NAMALWA (cell line): ENCODE measurements around the gene PPFIA3.

ENCODE experiments used
- DNase-seq: peaks from one replicate; pipeline ENCODE4 v3.0.0-alpha.2; 2015; ENCODE audit warnings: low spot score

PPFIA3 gene

DNA sequence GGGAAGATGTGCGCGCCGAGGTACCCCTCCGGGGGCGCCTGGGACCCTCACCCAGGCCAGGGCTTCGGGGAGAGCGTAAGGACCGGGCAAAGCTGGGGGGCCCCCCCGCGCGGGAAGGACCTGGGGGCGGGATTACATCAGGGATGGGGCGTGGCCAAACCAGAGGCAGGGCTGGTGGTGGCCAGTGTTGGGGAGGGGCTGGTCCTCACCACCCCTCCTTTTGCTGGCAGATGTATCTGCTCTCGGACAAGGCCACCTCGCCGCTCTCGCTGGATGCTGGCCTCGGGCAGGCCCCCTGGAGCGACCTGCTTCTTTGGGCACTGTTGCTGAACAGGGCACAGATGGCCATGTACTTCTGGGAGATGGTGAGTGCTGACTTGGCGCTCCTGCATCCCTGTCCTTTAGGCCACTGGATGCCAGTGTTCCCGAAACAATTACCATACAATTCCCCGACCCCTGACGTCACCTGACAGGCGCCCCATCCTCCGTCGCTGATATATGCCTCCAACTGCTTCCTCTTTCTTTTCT, 63.6 kb downstream of the PPFIA3 start:
- no peak for DNase-seq

DNA sequence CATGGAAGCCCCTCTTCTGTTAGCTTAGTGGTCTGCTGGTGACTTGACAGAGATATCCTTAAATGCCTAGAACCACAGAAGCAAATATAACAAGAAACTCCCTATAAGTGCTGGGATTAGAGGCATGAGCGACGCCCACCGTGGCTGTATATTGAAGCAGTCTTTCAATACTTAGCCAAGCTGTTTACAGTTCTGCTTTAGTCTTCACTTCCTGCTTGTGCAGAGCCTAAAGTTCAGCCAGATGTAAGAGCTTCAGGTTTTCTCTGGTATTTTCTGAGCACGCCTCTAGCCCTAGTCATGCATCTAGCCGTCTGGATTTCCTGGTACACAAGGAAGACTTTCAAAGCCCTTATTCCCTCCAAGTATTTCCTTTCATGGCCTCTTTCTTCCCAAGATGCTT, 66.8 kb downstream of the PPFIA3 start:
- no peak for DNase-seq

DNA sequence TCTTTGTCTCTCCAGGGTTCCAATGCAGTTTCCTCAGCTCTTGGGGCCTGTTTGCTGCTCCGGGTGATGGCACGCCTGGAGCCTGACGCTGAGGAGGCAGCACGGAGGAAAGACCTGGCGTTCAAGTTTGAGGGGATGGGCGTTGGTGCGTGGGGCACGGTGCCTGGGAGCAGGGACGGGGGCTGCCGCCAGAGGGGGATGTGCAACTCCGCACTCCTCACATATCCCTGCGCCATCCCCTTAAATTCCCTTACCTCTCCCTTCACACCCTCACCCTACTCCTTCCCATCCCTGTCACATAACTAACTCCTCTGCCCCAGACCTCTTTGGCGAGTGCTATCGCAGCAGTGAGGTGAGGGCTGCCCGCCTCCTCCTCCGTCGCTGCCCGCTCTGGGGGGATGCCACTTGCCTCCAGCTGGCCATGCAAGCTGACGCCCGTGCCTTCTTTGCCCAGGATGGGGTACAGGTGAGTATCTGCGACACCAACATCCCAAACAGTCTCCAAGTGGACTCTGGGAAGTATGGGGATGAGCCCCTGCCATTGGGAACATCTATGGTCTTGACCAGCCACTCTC, 69.4 kb downstream of the PPFIA3 start:
- DNase-seq, result no peak

DNA sequence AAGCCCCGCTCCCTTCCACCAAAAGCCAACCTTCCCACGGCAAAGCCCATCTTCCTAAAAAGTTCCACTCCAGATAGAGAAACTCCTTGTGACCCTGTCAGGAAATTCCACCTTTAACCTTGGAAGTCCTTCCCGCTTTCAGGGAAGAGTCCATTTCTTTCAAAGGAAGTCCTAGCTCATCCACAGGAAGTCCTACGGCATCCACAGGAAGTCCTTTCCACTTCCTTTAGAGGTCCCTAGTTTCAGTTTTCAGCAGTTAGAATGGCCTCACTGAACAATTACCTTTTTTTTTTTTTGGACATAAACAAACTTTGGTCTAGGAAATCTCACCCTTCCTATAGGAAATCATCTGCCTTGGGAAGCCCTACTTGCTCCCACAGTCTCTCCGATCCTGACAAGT, 69.9 kb downstream of the PPFIA3 start:
- no peak for DNase-seq

DNA sequence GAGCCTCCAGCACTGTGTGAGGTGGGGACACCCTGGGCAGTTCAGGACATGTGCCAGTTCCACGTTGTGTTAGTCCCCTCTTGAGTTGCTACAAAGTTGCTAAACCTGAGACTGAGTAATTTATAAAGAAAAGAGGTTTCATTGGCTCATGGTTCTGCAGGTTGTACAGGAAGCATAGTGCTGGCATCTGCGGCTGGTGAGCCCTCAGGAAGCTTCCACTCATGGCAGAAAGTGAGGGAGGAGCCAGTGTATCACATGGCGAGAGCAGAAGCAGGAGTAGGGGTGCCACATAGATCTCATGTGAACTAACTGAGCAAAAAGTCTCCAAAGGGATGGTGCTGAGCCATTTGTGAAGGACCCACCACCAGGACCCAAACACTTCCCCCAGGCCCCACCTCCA, 71.4 kb downstream of the PPFIA3 start:
- no peak for DNase-seq

DNA sequence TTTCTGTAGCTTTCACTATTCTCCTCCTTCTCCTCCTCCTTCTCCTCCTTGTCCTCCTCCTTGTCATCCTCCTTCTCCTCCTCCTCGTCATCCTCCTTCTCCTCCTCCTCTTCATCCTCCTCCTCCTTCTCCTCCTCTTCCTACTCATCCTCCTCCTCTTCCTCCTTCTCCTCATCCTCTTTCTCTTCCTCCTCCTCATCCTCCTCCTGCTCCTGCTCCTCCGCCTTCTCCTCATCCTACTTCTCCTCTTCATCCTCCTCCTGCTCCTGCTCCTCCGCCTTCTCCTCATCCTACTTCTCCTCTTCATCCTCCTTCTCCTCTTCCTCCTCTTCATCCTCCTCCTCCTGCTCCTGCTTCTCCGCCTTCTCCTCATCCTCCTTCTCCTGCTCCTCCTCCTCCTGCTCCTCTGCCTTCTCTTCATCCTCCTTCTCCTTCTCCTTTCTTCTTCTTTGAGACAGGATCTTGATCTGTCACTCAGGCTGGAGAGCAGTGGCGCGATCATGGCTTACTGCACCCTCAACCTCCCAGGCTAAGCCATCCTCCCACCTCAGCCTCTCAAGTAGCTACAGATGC, 74.6 kb downstream of the PPFIA3 start:
- DNase-seq, result no peak

DNA sequence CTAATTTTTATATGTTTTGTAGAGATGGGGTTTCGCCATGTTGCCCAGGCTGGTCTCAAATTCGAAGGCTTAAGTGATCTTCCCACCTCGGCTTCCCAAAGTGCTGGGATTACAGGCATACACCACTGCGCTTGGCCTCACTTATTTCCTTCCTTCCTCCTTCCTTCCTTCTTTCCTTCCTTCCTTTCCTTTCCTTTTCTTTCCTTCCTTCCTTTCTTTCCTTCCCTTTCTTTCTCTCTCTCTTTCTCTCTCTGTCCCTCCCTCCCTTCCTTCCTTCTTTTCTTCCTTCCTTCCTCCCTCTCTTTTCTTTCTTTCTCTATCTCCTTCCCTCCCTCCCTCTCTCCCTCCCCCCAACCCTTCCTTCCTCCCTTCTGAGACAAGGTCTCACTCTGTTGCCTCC, 75.1 kb downstream of the PPFIA3 start:
- no peak for DNase-seq

DNA sequence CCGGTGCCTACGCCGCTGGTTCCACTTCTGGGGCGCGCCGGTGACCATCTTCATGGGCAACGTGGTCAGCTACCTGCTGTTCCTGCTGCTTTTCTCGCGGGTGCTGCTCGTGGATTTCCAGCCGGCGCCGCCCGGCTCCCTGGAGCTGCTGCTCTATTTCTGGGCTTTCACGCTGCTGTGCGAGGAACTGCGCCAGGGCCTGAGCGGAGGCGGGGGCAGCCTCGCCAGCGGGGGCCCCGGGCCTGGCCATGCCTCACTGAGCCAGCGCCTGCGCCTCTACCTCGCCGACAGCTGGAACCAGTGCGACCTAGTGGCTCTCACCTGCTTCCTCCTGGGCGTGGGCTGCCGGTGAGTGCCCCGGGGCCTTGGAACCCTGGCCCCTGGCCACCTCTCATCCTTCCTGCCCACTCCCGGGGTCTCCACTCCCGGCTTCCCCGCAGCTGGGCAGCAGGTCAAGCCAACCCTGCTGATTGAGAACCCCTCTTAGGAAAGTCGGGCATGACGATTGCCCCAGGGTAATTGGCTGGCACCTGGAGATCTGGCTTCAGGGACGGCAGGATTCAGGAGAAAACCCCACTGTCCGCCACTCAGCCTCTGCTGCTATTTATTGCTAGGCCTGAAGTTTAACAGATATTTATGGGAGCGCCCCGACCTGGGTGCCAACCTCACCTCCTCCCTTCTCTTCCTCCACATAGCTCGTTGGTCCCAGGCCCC, 77.3 kb downstream of the PPFIA3 start:
- no peak for DNase-seq

DNA sequence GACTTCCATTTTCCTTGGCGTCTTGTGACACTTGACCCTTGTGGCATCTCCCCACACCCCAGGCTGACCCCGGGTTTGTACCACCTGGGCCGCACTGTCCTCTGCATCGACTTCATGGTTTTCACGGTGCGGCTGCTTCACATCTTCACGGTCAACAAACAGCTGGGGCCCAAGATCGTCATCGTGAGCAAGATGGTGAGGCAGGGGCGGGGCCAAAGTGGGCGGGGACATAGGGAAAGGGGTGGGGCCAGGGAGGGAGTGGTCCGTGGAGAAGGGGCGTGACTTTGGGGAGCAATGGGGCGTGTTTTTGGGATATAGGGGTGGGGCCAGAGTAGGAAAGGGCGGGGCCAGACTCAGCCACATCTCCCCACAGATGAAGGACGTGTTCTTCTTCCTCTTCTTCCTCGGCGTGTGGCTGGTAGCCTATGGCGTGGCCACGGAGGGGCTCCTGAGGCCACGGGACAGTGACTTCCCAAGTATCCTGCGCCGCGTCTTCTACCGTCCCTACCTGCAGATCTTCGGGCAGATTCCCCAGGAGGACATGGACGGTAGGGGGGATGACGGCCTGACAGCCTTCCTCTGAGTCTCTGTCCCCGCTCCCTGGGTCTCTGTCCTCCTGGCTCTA, 81.0 kb downstream of the PPFIA3 start:
- DNase-seq, result peak; percentile 68
